Natural killer cell (primary cell): ENCODE data around the gene PDE8A. TPM values are rescaled to one million over a fixed set of nuclear protein-coding genes. Genes with fewer than 3 reads are reported as not detected.

Source experiments
- total RNA-seq, 4 donors: library from RNA; stranded (reverse); fragments of 120-200 nt in 1 of 4; gene quantifications; one replicate each; pipeline versions ENCODE4 v1.2.3 to v1.2.4, GENCODE V29; 2013 to 2022

PDE8A gene
- total RNA-seq, 3 donors from 2014 or later (not counting 1 experiment from before 2014, with no cell fraction given): 21.0 to 24.2 (median 23.8) TPM

Other genes with a start within 250 kb of the PDE8A start
- 10 to 100 TPM; 38.0 to 43.8 (median 39.1) TPM for gene ZNF592, start 233.3 kb upstream of the PDE8A start, total RNA-seq
- gene ALPK3, start 164.5 kb upstream of the PDE8A start, total RNA-seq: 1 to 10 TPM in 1 of 3 donors, under 1 TPM in 2; 0.35 to 1.1 (median 0.63) TPM
- gene SLC28A1, start 97.2 kb upstream of the PDE8A start, total RNA-seq: not detected